ENCODE results near the gene CASP5. TPM values are rescaled to one million over a fixed set of nuclear protein-coding genes. Genes with fewer than 3 reads are reported as not detected.

CASP5 gene
- total and polyA plus RNA-seq, 4 donors: 0.41 to 16.3 (median 1.8) TPM

DNA sequence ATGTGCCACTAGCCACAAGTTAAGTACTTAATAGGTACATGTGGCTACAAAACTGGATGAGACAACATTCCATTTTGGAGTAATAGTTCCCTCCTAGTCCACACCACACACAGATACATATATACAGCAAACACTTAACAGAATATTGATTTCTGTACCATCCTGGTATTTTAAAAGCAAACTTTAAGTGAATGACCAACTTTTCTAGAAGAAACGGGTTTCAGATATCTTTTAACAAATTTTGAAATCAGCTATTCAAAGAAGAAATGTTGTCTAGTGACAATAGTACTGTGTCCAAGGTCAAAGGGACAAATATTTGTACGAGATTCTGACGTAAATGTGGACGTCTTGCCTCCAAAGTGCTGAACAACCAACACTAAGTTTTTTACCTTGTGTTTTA lies 34.5 kb upstream of the CASP5 start:
- Histone ChIP-seq H3K9me3 (ENCODE audit: control insufficient read depth in 4 of 4, insufficient read depth in 3 of 4, low read length in 3 of 4) (no peaks in the 10 kb centered on the region), H3K27ac (ENCODE audit: low read depth in 1 of 2, low read length in 1 of 2) (no peak overlapping the region), H3K4me1 (ENCODE audit: control insufficient read depth in 5 of 5, insufficient read depth in 5 of 5, low read length in 5 of 5) (no peaks in the 10 kb centered on the region), H3K9ac (ENCODE audit: insufficient read depth in 1 of 2, low read length in 2 of 2) (no peak overlapping the region), H3K27me3 (ENCODE audit: control insufficient read depth in 3 of 3, insufficient read depth in 3 of 3, low read length in 2 of 3) (no peaks in the 10 kb centered on the region), H3K36me3 (ENCODE audit: control insufficient read depth in 4 of 4, insufficient read depth in 4 of 4, low read length in 4 of 4) (no peaks in the 10 kb centered on the region), H3K4me3 (no peak overlapping the region)
- DNase-seq: no peak
- WGBS, 2 donors: 66 to 67% methylated on average over 4 of the region's 4 CpGs
- ATAC-seq (ENCODE audit: insufficient read depth, low FRiP score): no peak
- TF ChIP-seq, protein P1, sequence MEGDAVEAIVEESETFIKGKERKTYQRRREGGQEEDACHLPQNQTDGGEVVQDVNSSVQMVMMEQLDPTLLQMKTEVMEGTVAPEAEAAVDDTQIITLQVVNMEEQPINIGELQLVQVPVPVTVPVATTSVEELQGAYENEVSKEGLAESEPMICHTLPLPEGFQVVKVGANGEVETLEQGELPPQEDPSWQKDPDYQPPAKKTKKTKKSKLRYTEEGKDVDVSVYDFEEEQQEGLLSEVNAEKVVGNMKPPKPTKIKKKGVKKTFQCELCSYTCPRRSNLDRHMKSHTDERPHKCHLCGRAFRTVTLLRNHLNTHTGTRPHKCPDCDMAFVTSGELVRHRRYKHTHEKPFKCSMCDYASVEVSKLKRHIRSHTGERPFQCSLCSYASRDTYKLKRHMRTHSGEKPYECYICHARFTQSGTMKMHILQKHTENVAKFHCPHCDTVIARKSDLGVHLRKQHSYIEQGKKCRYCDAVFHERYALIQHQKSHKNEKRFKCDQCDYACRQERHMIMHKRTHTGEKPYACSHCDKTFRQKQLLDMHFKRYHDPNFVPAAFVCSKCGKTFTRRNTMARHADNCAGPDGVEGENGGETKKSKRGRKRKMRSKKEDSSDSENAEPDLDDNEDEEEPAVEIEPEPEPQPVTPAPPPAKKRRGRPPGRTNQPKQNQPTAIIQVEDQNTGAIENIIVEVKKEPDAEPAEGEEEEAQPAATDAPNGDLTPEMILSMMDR (IDR thresholded peaks at IDR 0.05; ENCODE audit: control extremely low read depth, extremely low read depth): no peak

DNA sequence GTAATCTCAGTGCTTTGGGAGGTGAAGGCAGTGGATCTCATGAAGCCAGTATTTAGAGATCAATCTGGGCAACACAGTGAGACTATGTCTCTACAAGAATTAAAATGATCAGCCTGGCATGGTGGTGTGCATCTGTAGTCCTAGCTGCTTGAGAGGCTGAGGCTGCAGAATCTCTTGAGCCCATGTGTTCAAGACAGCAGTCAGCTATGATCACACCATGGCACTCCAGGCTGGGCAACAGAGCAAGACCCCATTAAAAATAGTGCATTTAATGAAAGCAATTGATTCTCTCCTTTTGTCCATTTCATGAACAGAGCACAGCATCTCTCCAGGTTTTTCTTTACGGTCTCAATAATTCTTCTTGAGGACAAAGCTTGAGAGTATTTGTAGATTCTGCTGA lies 33.5 kb upstream of the CASP5 start:
- H3K27ac ChIP-seq (ENCODE audit: low read depth in 1 of 2, low read length in 1 of 2): no peak overlapping the region
- H3K9me3 ChIP-seq (ENCODE audit: control insufficient read depth in 4 of 4, insufficient read depth in 3 of 4, low read length in 3 of 4): no peaks in the 10 kb centered on the region
- H3K36me3 ChIP-seq (ENCODE audit: control insufficient read depth in 4 of 4, insufficient read depth in 4 of 4, low read length in 4 of 4): no peaks in the 10 kb centered on the region
- H3K4me3 ChIP-seq: no peak overlapping the region
- H3K4me1 ChIP-seq (ENCODE audit: control insufficient read depth in 5 of 5, insufficient read depth in 5 of 5, low read length in 5 of 5): no peaks in the 10 kb centered on the region
- H3K9ac ChIP-seq (ENCODE audit: insufficient read depth in 1 of 2, low read length in 2 of 2): no peak overlapping the region
- no peak for DNase-seq
- H3K27me3 ChIP-seq (ENCODE audit: control insufficient read depth in 3 of 3, insufficient read depth in 3 of 3, low read length in 2 of 3): no peaks in the 10 kb centered on the region
- TF ChIP-seq, protein P1 (IDR thresholded peaks at IDR 0.05; ENCODE audit: control extremely low read depth, extremely low read depth): no peak
- WGBS, 2 donors: 96 to 97% methylated on average over 1 of the region's 1 CpG
- ATAC-seq (ENCODE audit: insufficient read depth, low FRiP score): no peak

DNA sequence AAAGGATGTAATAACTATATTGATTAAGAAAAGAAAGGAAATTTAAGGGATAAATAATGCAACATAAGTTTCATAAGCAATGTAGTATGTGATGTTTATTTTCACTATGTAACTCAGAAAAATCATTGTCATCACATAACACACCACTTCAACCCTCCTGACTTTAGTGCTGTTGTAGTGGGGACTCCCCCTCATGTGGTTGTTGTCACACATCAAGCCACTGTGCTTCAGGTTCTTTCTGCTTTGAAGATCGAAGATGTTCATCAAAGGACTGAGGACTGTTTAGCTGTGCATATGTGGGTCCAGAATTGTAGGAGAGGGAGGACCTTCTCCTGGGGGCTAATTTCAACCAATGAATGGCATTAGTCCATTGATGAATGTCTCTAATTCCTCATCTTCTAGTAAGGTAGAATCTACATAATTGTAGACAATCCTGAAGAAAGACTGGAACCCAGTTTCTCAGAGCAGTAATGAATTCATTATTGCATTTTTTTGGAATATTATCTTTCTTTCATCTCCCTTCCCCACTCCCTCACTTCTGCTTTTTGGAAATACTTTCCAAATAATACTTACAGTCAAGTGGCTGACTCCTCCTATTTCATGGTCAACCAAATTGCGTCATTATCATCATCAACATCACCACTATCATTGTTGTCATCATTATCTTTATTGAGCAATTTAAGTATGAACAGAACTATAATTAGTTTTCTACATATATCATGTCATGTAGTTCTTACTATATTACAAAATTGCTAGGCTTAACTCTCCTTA lies 31.9 kb upstream of the CASP5 start:
- DNase-seq (no peak), ATAC-seq (ENCODE audit: insufficient read depth, low FRiP score) (no peak)
- Histone ChIP-seq H3K9ac (ENCODE audit: insufficient read depth in 1 of 2, low read length in 2 of 2) (no peak overlapping the region), H3K27me3 (ENCODE audit: control insufficient read depth in 3 of 3, insufficient read depth in 3 of 3, low read length in 2 of 3) (no peaks in the 10 kb centered on the region), H3K9me3 (ENCODE audit: control insufficient read depth in 4 of 4, insufficient read depth in 3 of 4, low read length in 3 of 4) (no peaks in the 10 kb centered on the region), H3K27ac (ENCODE audit: low read depth in 1 of 2, low read length in 1 of 2) (no peak overlapping the region), H3K4me1 (ENCODE audit: control insufficient read depth in 5 of 5, insufficient read depth in 5 of 5, low read length in 5 of 5) (no peaks in the 10 kb centered on the region), H3K4me3 (no peak overlapping the region), H3K36me3 (ENCODE audit: control insufficient read depth in 4 of 4, insufficient read depth in 4 of 4, low read length in 4 of 4) (no peaks in the 10 kb centered on the region)
- TF ChIP-seq, protein P1 (IDR thresholded peaks at IDR 0.05; ENCODE audit: control extremely low read depth, extremely low read depth): no peak
- WGBS, 2 donors: 59 to 78% methylated on average over 2 of the region's 2 CpGs

DNA sequence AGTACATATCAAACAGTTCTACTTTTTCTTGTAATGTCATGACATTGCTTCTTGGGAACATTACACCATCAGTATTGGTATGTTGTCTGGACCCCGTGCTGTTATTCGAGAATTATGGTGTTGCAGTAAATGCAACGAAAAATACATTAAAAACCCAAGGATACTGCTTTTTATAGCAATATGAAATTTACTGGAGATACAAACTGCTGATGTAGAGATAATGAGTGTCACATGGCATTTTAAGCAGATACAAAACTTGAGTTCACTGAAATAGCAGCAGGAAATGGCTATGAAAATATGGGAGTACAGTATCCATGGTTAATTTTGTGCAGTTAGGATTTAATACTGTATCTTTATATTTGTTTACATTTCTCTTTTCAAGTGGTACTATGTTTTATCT lies 29.5 kb upstream of the CASP5 start:
- Histone ChIP-seq H3K9me3 (ENCODE audit: control insufficient read depth in 4 of 4, insufficient read depth in 3 of 4, low read length in 3 of 4) (no peaks in the 10 kb centered on the region), H3K27me3 (ENCODE audit: control insufficient read depth in 3 of 3, insufficient read depth in 3 of 3, low read length in 2 of 3) (no peaks in the 10 kb centered on the region), H3K27ac (ENCODE audit: low read depth in 1 of 2, low read length in 1 of 2) (no peak overlapping the region), H3K36me3 (ENCODE audit: control insufficient read depth in 4 of 4, insufficient read depth in 4 of 4, low read length in 4 of 4) (no peaks in the 10 kb centered on the region), H3K9ac (ENCODE audit: insufficient read depth in 1 of 2, low read length in 2 of 2) (no peak overlapping the region), H3K4me1 (ENCODE audit: control insufficient read depth in 5 of 5, insufficient read depth in 5 of 5, low read length in 5 of 5) (no peaks in the 10 kb centered on the region), H3K4me3 (no peak overlapping the region)
- ATAC-seq (ENCODE audit: insufficient read depth, low FRiP score) (no peak), DNase-seq (no peak)
- 88 to 91% methylated on average over 3 of the region's 3 CpGs for WGBS, 2 donors
- TF ChIP-seq, protein P1 (IDR thresholded peaks at IDR 0.05; ENCODE audit: control extremely low read depth, extremely low read depth): no peak

Measured in lung (tissue), 12 donors.